SK-N-SH (cell line): ENCODE measurements around the gene C16orf96.

ENCODE experiments used
- EP300 ChIP-seq, 2 experiments: IDR thresholded peaks; 2 replicates each; pipeline versions ENCODE4 v1.4.0 to v1.6.1; 2012; ENCODE audit warnings: borderline replicate concordance in 1 of 2, low read depth in 1 of 2, low read length in 1 of 2
- EZH2phosphoT487 ChIP-seq: fragments of 200-600 bp; sonication (generic); IDR thresholded peaks from 2 replicates; pipeline ENCODE4 v1.6.1; 2017; ENCODE audit warnings: low read depth, mixed run types, mild to moderate bottlenecking, antibody characterized with exemption, moderate library complexity, borderline replicate concordance
- FOXM1 ChIP-seq: IDR thresholded peaks from 2 replicates; pipeline ENCODE4 v1.4.0; 2012; ENCODE audit warnings: low read depth, mild to moderate bottlenecking
- TF ChIP-seq, protein P1 (sequence below): fragments of 200-600 bp; sonication (generic); IDR thresholded peaks from 2 replicates; pipeline ENCODE4 v1.6.1; 2017; ENCODE audit warnings: antibody characterized with exemption, mild to moderate bottlenecking, moderate library complexity
- TF ChIP-seq, protein P2 (sequence below): IDR thresholded peaks from 2 replicates; pipeline ENCODE4 v1.6.1; 2012; ENCODE audit warnings: mild to moderate bottlenecking, low read depth, low read length, moderate library complexity
- TF ChIP-seq, protein P3 (sequence below): IDR thresholded peaks from 2 replicates; pipeline ENCODE4 v1.4.0; 2012; ENCODE audit warnings: low read depth, borderline replicate concordance

DNA sequence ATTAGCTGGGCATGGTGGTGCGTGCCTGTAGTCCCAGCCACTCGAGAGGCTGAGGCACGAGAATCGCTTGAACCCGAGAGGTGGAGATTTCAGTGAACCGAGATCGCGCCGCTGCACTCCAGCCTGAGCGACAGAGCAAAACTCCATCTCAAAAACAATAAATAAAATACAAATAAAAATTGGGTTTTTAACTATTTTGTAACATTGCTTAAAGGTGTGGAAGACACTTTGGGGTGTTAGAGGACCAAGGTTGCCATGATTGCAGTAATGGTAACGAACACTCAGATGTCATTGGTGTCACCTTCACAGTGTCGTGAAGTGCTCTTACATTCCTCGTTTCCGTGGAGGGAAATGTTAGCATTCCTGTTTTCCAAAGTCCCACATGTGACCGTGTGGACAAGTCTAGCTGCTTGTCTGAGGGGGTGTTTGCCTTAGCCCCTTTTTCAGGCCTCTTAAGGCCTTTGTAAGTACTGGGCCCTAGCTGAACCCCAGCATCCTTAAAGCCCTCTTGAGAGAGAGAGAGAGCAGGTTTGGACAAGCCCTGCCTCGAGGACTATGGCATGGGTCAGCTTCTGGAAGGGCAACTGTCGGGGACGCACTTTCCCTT lies 8.6 kb downstream of the C16orf96 start:
- TF ChIP-seq EP300 (IDR thresholded peaks at IDR 0.05; ENCODE audit: borderline replicate concordance in 1 of 2, low read depth in 1 of 2, low read length in 1 of 2) (no peak), EZH2phosphoT487 (no peak), FOXM1 (no peak)
- TF ChIP-seq, protein P1, sequence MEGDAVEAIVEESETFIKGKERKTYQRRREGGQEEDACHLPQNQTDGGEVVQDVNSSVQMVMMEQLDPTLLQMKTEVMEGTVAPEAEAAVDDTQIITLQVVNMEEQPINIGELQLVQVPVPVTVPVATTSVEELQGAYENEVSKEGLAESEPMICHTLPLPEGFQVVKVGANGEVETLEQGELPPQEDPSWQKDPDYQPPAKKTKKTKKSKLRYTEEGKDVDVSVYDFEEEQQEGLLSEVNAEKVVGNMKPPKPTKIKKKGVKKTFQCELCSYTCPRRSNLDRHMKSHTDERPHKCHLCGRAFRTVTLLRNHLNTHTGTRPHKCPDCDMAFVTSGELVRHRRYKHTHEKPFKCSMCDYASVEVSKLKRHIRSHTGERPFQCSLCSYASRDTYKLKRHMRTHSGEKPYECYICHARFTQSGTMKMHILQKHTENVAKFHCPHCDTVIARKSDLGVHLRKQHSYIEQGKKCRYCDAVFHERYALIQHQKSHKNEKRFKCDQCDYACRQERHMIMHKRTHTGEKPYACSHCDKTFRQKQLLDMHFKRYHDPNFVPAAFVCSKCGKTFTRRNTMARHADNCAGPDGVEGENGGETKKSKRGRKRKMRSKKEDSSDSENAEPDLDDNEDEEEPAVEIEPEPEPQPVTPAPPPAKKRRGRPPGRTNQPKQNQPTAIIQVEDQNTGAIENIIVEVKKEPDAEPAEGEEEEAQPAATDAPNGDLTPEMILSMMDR, result no peak
- TF ChIP-seq, protein P2, sequence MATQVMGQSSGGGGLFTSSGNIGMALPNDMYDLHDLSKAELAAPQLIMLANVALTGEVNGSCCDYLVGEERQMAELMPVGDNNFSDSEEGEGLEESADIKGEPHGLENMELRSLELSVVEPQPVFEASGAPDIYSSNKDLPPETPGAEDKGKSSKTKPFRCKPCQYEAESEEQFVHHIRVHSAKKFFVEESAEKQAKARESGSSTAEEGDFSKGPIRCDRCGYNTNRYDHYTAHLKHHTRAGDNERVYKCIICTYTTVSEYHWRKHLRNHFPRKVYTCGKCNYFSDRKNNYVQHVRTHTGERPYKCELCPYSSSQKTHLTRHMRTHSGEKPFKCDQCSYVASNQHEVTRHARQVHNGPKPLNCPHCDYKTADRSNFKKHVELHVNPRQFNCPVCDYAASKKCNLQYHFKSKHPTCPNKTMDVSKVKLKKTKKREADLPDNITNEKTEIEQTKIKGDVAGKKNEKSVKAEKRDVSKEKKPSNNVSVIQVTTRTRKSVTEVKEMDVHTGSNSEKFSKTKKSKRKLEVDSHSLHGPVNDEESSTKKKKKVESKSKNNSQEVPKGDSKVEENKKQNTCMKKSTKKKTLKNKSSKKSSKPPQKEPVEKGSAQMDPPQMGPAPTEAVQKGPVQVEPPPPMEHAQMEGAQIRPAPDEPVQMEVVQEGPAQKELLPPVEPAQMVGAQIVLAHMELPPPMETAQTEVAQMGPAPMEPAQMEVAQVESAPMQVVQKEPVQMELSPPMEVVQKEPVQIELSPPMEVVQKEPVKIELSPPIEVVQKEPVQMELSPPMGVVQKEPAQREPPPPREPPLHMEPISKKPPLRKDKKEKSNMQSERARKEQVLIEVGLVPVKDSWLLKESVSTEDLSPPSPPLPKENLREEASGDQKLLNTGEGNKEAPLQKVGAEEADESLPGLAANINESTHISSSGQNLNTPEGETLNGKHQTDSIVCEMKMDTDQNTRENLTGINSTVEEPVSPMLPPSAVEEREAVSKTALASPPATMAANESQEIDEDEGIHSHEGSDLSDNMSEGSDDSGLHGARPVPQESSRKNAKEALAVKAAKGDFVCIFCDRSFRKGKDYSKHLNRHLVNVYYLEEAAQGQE, result no peak
- TF ChIP-seq, protein P3, sequence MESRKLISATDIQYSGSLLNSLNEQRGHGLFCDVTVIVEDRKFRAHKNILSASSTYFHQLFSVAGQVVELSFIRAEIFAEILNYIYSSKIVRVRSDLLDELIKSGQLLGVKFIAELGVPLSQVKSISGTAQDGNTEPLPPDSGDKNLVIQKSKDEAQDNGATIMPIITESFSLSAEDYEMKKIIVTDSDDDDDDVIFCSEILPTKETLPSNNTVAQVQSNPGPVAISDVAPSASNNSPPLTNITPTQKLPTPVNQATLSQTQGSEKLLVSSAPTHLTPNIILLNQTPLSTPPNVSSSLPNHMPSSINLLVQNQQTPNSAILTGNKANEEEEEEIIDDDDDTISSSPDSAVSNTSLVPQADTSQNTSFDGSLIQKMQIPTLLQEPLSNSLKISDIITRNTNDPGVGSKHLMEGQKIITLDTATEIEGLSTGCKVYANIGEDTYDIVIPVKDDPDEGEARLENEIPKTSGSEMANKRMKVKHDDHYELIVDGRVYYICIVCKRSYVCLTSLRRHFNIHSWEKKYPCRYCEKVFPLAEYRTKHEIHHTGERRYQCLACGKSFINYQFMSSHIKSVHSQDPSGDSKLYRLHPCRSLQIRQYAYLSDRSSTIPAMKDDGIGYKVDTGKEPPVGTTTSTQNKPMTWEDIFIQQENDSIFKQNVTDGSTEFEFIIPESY, result no peak
